Stimulated activated CD4-positive, alpha-beta T cell treated with anti-CD3 and anti-CD28 coated beads, Interleukin-15, amount 100 ng/mL, for 48 hours (primary cell): Measurements from ENCODE around the gene PLLP.

Experiments
- DNase-seq, 2 donors: peaks; one replicate each; pipeline ENCODE4 v3.0.0-alpha.2; 2020; ENCODE audit warnings: low read depth in 2 of 2

Gene PLLP

GRCh38 chr16:57284209-57284951, at the start of gene PLLP:
Gene PLLP (minus strand): TSS chr16:57284672. CDS start chr16:57284540, 132 bp downstream.
- DNase-seq, result no peak

- no peak for DNase-seq
Measured at GRCh38 chr16:57333402-57333801, 48.9 kb upstream of the PLLP start.

GRCh38 chr16:57331355-57331754, 46.9 kb upstream of the PLLP start:
- no peak for DNase-seq

- no peak for DNase-seq
Measured at GRCh38 chr16:57329718-57330327, 45.4 kb upstream of the PLLP start.

- no peak for DNase-seq
Measured at GRCh38 chr16:57325458-57325857, 41.0 kb upstream of the PLLP start.

- no peak for DNase-seq
Measured at GRCh38 chr16:57324749-57325148, 40.3 kb upstream of the PLLP start.

- DNase-seq, result no peak
Measured at GRCh38 chr16:57319646-57320045, 35.2 kb upstream of the PLLP start.

GRCh38 chr16:57318240-57318970, 33.9 kb upstream of the PLLP start:
- no peak for DNase-seq

- DNase-seq, result no peak
Measured at GRCh38 chr16:57316390-57317017, 32.0 kb upstream of the PLLP start.

- no peak for DNase-seq
Measured at GRCh38 chr16:57315416-57315815, 30.9 kb upstream of the PLLP start.

- no peak for DNase-seq
Measured at GRCh38 chr16:57314161-57314785, 29.8 kb upstream of the PLLP start.

- no peak for DNase-seq
Measured at GRCh38 chr16:57313509-57313908, 29.0 kb upstream of the PLLP start.

GRCh38 chr16:57310801-57311200, 26.3 kb upstream of the PLLP start:
- DNase-seq, result no peak

- no peak for DNase-seq
Measured at GRCh38 chr16:57308041-57308440, 23.6 kb upstream of the PLLP start.

GRCh38 chr16:57307365-57307764, 22.9 kb upstream of the PLLP start:
- no peak for DNase-seq

GRCh38 chr16:57306676-57307341, 22.3 kb upstream of the PLLP start:
- no peak for DNase-seq

GRCh38 chr16:57305159-57305811, 20.8 kb upstream of the PLLP start:
- DNase-seq, result no peak

GRCh38 chr16:57304169-57305061, 19.9 kb upstream of the PLLP start:
- no peak for DNase-seq

GRCh38 chr16:57303910-57304168, 19.4 kb upstream of the PLLP start:
- no peak for DNase-seq
